Left ventricle myocardium inferior (tissue), 1 donor: ENCODE data around the gene GNLY. TPM values are rescaled to one million over a fixed set of nuclear protein-coding genes. Genes with fewer than 3 reads are reported as not detected.
"Not testable (repeated sequence)": the region's sequence is repeated elsewhere in the genome, so short reads cannot be mapped to it uniquely, and the experiment has no call there.

Experiments
- DNase-seq: peaks from one replicate; pipeline ENCODE4 v3.0.0-alpha.2; 2020
- H3K27ac ChIP-seq: fragments of 200-600 bp; replicated peaks from 2 replicates; pipeline ENCODE4 v1.8.0; 2021
- H3K27me3 ChIP-seq: fragments of 200-600 bp; 2 replicates; pipeline ENCODE4 v1.8.0; 2021; ENCODE audit warnings: low read depth
- H3K36me3 ChIP-seq: fragments of 200-600 bp; 2 replicates; pipeline ENCODE4 v1.8.0; 2021
- H3K4me1 ChIP-seq: fragments of 200-600 bp; 2 replicates; pipeline ENCODE4 v1.8.0; 2021
- H3K4me3 ChIP-seq: fragments of 200-600 bp; 2 replicates; pipeline ENCODE4 v1.8.0; 2021; ENCODE audit warnings: mild to moderate bottlenecking, moderate library complexity
- H3K9me3 ChIP-seq: fragments of 200-600 bp; replicated peaks from 2 replicates; pipeline ENCODE4 v1.8.0; 2021
- CTCF ChIP-seq: fragments of 200-600 bp; IDR thresholded peaks from 2 replicates; pipeline ENCODE4 v1.8.0; 2021; ENCODE audit warnings: antibody characterized with exemption, mild to moderate bottlenecking, borderline replicate concordance
- intact Hi-C: fragments of 100-400 bp; cut with micrococcal nuclease; formaldehyde crosslinking; loops from one replicate; pipeline ENCODE4 v1.11.0; 2022
- total RNA-seq: library from RNA; stranded (reverse); fragmentation: NEBNext Ultra II Directional; extraction: Animal tissue kit (Norgen Biotek cat#: 25700); gene quantifications from one replicate; pipeline ENCODE4 v1.2.1, GENCODE V29; 2021
- donor health status: DM: no; HTN: yes; CAD: no; lungs with severe emphysema.

Gene GNLY
- total RNA-seq, 1 donor from 2014 or later = 1.5 TPM

GRCh38 chr2:85712849-85713612, 18.9 kb downstream of the GNLY start:
- Histone ChIP-seq H3K4me1 (peaks cover 64% of the 10 kb centered on the region), H3K4me3 (no peak overlapping the region), H3K9me3 (no peaks in the 10 kb centered on the region), H3K36me3 (no peaks in the 10 kb centered on the region), H3K27me3 (no peaks in the 10 kb centered on the region), H3K27ac (peak overlapping the region; percentile 94)
- peak; percentile 75 for DNase-seq
- TF ChIP-seq CTCF = no peak
- intact Hi-C loops = no loop called here

- peaks cover 56% of the 10 kb centered on the region for H3K4me1 ChIP-seq
- no peaks in the 10 kb centered on the region for H3K36me3 ChIP-seq
- no peak overlapping the region for H3K4me3 ChIP-seq
- no peaks in the 10 kb centered on the region for H3K9me3 ChIP-seq
- intact Hi-C loops = no loop called here
- peak overlapping the region; percentile 94 for H3K27ac ChIP-seq
- peak; percentile 46 for DNase-seq
- H3K27me3 ChIP-seq = no peaks in the 10 kb centered on the region
- TF ChIP-seq CTCF = no peak
Measured at GRCh38 chr2:85713836-85714235, 19.7 kb downstream of the GNLY start.

GRCh38 chr2:85714421-85714820, 20.3 kb downstream of the GNLY start:
- intact Hi-C loops, H3K36me3 ChIP-seq, H3K4me3 ChIP-seq, DNase-seq, H3K9me3 ChIP-seq, H3K27me3 ChIP-seq: not testable (repeated sequence)
- peaks cover 53% of the 10 kb centered on the region for H3K4me1 ChIP-seq
- peak overlapping the region; percentile 94 for H3K27ac ChIP-seq

GRCh38 chr2:85714841-85715240, 20.7 kb downstream of the GNLY start:
- Histone ChIP-seq H3K27ac (peak overlapping the region; percentile 94), H3K4me3 (no peak overlapping the region)
- intact Hi-C loops = no loop called here

GRCh38 chr2:85716346-85716914, 22.3 kb downstream of the GNLY start:
- Histone ChIP-seq H3K9me3 (no peaks in the 10 kb centered on the region), H3K27me3 (no peaks in the 10 kb centered on the region), H3K4me1 (peaks cover 43% of the 10 kb centered on the region), H3K27ac (no peak overlapping the region), H3K36me3 (no peaks in the 10 kb centered on the region), H3K4me3 (no peak overlapping the region)
- intact Hi-C loops = no loop called here
- DNase-seq = no peak
- no peak for TF ChIP-seq CTCF

More at GRCh38 chr2:85714841-85715240, 20.7 kb downstream of the GNLY start:
- H3K36me3 ChIP-seq = no peaks in the 10 kb centered on the region
- H3K27me3 ChIP-seq = no peaks in the 10 kb centered on the region
- no peak for DNase-seq
- no peak for TF ChIP-seq CTCF
- H3K9me3 ChIP-seq = no peaks in the 10 kb centered on the region
- H3K4me1 ChIP-seq = peaks cover 53% of the 10 kb centered on the region
